Activated naive CD4-positive, alpha-beta T cell treated with anti-CD3 and anti-CD28 coated beads, Interleukin-2, amount 50 U/mL, for 72 hours (primary cell): ENCODE data around the gene LARP7. TPM values are rescaled to one million over a fixed set of nuclear protein-coding genes. Genes with fewer than 3 reads are reported as not detected.
"Not testable (repeated sequence)": the region's sequence is repeated elsewhere in the genome, so short reads cannot be mapped to it uniquely, and the experiment has no call there.

ENCODE experiments used
- ATAC-seq, 2 donors: fragments of 150-1000 bp; cut with Tn5 transposase; 2 replicates each; pipeline ENCODE4 v1.10.0; 2021; ENCODE audit warnings: mild to moderate bottlenecking in 2 of 2, moderate library complexity in 2 of 2
- DNase-seq, 2 donors: peaks; one replicate each; pipeline ENCODE4 v3.0.0; 2021 to 2022; ENCODE audit warnings: low spot score in 2 of 2
- H3K27ac Mint-ChIP-seq, 2 donors: one replicate each; pipeline ENCODE4 v1.8.0; 2022; ENCODE audit warnings: mild to moderate bottlenecking in 2 of 2, mixed read lengths in 2 of 2
- H3K36me3 Mint-ChIP-seq, 2 donors: one replicate each; pipeline ENCODE4 v1.8.0; 2022; ENCODE audit warnings: mixed read lengths in 2 of 2
- H3K9me3 Mint-ChIP-seq, 2 donors: one replicate each; pipeline ENCODE4 v1.8.0; 2022; ENCODE audit warnings: mixed read lengths in 2 of 2
- total RNA-seq, 2 donors: library from RNA; stranded (reverse); gene quantifications; one replicate each; pipeline ENCODE4 v1.2.3, GENCODE V29; 2022

LARP7 gene
- total RNA-seq, 2 donors from 2014 or later, result 38.7 to 58.9 TPM

- Mint-ChIP-seq H3K27ac (no peak overlapping the region), H3K36me3 (peaks cover 0 to 10% of the 10 kb centered on the region in 2 donors), H3K9me3 (no peaks in the 10 kb centered on the region)
- no peak for DNase-seq
- ATAC-seq, result no peak
These were observed 63.7 kb downstream of the LARP7 start for GRCh38 chr4:112700679-112701078.

DNA sequence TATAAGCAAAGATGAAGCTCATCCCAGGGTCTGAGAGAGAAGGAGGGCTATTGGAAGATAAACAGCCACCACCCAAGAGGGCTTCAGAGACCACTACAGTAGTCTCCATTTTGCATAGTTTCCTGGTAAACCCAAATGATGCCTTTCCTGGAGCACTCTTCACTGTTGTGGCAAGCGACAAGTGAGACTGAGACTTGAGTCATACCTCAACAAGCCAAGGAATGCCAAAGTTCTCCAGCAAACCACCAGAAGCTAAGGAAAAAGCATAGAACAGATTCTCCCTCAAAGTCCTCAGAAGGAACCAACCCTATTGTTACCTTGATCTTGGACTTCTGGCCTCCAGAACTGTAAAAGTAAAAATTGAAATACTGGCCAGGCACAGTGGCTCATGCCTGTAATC is 65.9 kb downstream of the LARP7 start:
- Mint-ChIP-seq H3K27ac (no peak overlapping the region), H3K9me3 (no peaks in the 10 kb centered on the region), H3K36me3 (peaks cover 7 to 17% of the 10 kb centered on the region in 2 donors)
- DNase-seq (no peak), ATAC-seq (no peak)

GRCh38 chr4:112704322-112704721 is 67.4 kb downstream of the LARP7 start:
- Mint-ChIP-seq H3K36me3 (peaks cover 7 to 17% of the 10 kb centered on the region in 2 donors), H3K9me3 (no peaks in the 10 kb centered on the region), H3K27ac (no peak overlapping the region)
- DNase-seq, result no peak
- ATAC-seq, result no peak

DNA sequence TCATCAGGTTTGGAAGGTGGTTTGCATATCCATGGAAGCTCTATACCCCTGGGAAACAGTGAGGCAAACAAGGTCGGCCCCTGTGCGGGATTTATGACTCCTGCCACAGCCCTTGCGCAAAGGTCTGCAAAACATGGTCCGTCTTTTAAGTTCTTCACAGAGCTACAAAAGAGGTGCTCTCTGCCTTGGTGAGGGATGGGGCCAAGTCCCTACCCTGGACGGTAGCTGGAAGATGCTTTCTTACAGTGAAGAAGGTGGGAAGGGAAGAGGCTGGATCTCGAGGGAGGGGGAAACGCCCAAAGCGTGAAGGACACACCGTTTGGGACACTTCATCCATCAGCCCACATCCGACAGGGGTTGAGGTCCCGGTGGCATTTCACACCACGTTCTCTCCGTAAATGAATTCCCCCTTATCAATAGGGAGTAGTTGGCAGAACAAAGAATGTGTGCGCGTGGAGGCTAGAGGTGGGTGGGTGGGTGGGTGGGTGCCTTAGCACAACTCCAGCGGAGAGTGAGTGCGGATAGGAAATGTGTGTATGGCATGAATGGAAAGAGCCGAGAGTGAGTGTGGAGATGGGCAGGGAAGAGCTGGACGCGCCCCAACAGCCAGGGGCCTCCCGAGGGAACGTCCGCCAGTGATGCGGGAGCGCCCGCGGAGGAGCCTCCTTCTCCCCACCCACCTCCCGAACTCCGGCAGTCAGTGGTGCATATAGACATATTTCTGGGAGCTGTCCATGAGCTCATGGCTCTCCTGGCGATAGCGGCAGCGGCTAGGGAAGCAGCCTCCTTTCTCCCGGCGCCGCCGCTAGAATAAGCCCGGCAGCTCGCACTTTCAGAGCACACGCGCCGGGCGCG is 68.3 kb downstream of the LARP7 start:
- DNase-seq (peak in 1 of 2 donors; percentile 16), ATAC-seq (peak in 1 of 2 donors; percentile 41)
- Mint-ChIP-seq H3K36me3 (peaks cover 7 to 17% of the 10 kb centered on the region in 2 donors), H3K27ac (no peak overlapping the region), H3K9me3 (no peaks in the 10 kb centered on the region)

DNA sequence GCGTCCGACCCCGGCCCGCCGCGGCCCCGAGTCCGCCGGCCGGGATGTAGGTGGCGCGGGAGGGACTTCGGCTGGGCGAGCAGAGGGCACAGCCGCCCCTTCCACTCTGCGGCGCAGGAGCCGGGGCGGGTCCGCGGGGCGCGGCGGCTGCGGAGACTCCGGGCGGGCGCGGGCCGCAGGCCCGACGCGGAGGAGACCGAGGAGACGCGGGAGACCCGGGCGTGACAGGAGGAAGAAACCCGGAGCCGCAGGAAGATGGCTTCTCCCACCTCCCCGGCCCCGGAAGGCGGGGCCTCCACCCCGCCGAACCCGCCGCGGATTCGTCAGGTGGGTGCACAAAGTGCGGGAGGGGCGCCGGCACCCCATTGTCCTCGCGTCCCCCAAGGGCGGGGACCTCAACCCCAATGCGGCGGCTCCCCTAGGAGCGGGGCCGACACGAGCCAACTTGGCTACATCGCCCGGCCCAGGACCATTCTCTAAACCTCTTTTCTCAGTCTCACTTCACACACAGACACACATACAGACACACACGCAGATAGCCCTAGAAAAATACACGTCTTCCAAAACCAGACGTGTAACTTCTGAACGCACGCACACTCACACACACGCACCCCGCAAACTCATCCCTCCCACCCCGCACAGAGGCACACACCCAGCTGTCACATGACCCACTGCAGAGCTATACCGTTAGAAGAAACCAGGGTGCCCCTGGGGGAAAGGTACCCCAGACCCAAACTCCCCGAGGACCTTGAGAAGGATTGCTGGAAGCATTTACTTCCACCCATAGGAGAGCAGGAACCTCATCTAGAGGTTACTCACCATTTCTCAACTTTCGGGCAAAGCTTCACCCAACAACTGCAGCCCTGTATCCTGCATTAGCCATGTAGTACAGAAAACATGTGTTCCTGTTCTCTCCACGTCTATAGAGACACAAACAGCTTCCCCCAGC is 69.2 kb downstream of the LARP7 start:
- H3K27ac Mint-ChIP-seq, result peak overlapping the region in 1 of 2 donors; percentile 24
- H3K9me3 Mint-ChIP-seq, result not testable (repeated sequence)
- DNase-seq (peak in 1 of 2 donors; percentile 7), ATAC-seq (peak; percentile 67 to 75)
- H3K36me3 Mint-ChIP-seq, result peaks cover 7 to 17% of the 10 kb centered on the region in 2 donors

GRCh38 chr4:112706840-112707207 is 69.9 kb downstream of the LARP7 start:
- DNase-seq (no peak), ATAC-seq (peak in 1 of 2 donors; percentile 3)
- Mint-ChIP-seq H3K27ac (no peak overlapping the region), H3K36me3 (peaks cover 7 to 17% of the 10 kb centered on the region in 2 donors), H3K9me3 (no peaks in the 10 kb centered on the region)

Other genes with a start within 250 kb of the LARP7 start
- under 1 TPM in 1 of 2 donors, not detected in 1; 0.10 TPM for gene NEUROG2, start 121.0 kb upstream of the LARP7 start, total RNA-seq
- 10 to 100 TPM; 52.8 to 56.9 TPM for gene ZGRF1, start 234 bp upstream of the LARP7 start, total RNA-seq